ENCODE data around the gene NPPC.

Gene NPPC

DNA sequence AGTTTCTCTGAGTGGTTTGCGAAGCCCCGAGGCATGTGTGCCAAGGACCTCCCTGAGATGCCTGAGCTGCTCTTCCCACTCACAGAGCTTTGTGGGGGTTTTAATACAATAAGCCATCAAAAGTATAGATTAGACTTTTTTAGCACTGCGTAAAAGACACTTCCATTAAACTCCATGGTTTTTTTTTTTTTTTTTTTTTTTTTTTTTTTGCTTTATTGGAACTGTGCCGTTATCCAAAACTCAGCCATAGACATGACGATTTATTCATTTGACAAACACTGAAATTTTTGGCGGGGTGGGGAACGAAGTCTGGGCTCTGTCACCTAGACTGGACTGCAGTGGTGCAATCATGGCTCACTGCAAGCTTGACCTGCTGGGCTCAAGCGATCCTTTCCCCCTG is 18.4 kb downstream of the NPPC start:
- Histone ChIP-seq H3K4me1 (ENCODE audit: insufficient read depth, low read length) (no peaks in the 10 kb centered on the region), H3K27me3 (ENCODE audit: insufficient read depth, low read length) (no peaks in the 10 kb centered on the region), H3K9me3 (ENCODE audit: low read length) (no peaks in the 10 kb centered on the region), H3K36me3 (ENCODE audit: insufficient read depth, low read length) (no peaks in the 10 kb centered on the region), H2AFZ (ENCODE audit: low read depth, low read length) (no peak overlapping the region), H3K4me3 (ENCODE audit: low read length) (no peak overlapping the region)

DNA sequence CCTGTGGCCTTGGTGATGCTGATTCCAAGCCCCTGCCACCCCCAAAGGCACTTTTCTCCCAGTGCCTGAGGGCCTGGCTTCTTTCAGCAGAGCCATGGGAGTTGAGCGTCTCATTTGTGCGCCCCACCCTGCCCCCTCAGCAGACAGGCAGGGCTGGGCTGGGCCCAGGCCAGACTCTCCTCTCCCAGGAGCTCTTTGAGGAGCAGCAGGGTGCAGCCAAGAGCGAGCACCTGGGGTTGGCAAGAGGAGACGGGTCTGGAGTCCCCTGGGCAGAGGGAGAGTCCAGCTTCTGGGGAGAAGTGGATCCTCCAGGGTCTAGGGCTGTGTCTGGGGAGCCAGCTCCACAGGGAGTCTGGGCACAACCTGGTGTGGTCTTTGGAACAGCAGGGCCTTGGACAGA is 21.2 kb downstream of the NPPC start:
- H3K9me3 ChIP-seq (ENCODE audit: low read length) = no peaks in the 10 kb centered on the region
- no peak overlapping the region for H2AFZ ChIP-seq (ENCODE audit: low read depth, low read length)
- H3K4me3 ChIP-seq (ENCODE audit: low read length) = no peak overlapping the region

DNA sequence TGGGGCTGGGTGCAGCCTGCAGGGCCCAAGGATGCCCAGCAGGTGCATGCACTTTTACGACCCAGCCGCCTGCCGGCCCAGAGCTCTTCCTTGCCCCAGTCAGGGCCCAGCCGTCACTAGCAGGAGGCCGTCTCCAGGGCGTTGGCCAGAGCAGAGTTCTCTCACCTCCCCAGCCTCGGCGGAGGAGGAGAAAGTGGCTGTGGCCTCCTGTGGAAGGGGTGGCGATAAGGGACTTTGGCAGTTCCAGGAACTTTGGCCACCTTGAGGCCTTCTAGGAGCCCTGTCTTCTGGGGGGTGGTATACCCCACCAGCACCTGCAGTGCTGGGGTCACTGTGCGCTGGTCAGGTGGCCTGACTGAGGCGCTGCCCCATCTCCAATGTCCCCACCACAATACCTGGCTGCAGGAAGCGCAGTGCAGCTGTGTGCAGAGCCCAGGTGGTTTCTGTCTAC is 22.0 kb downstream of the NPPC start:
- no peaks in the 10 kb centered on the region for H3K4me1 ChIP-seq (ENCODE audit: insufficient read depth, low read length)
- H3K36me3 ChIP-seq (ENCODE audit: insufficient read depth, low read length) = no peaks in the 10 kb centered on the region
- no peaks in the 10 kb centered on the region for H3K9me3 ChIP-seq (ENCODE audit: low read length)
- no peak overlapping the region for H3K4me3 ChIP-seq (ENCODE audit: low read length)
- H3K27me3 ChIP-seq (ENCODE audit: insufficient read depth, low read length) = no peaks in the 10 kb centered on the region
- H2AFZ ChIP-seq (ENCODE audit: low read depth, low read length) = no peak overlapping the region

More for the DNA sequence above, 21.2 kb downstream of the NPPC start:
- H3K36me3 ChIP-seq (ENCODE audit: insufficient read depth, low read length) = no peaks in the 10 kb centered on the region
- no peaks in the 10 kb centered on the region for H3K4me1 ChIP-seq (ENCODE audit: insufficient read depth, low read length)
- H3K27me3 ChIP-seq (ENCODE audit: insufficient read depth, low read length) = no peaks in the 10 kb centered on the region

DNA sequence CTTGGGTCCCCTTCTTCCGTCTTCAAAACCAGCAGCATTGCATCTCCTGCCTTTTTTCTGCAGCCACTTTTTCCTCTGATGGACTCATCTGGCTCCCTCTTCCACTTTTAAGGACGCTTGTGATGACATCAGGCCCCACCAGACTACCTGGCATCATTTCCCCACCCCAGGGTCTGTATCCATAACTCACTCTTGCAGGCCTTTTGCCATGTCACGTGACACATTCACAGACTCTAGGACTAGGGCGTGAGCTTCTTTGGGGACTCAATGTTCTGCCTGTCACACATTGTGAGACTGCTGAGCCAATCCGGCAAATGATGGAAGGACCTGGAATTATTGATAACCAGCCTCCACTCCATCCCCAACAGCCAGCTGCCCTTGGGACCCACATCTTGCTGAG is 23.6 kb downstream of the NPPC start:
- no peaks in the 10 kb centered on the region for H3K9me3 ChIP-seq (ENCODE audit: low read length)
- no peaks in the 10 kb centered on the region for H3K36me3 ChIP-seq (ENCODE audit: insufficient read depth, low read length)
- H2AFZ ChIP-seq (ENCODE audit: low read depth, low read length) = no peak overlapping the region
- no peaks in the 10 kb centered on the region for H3K4me1 ChIP-seq (ENCODE audit: insufficient read depth, low read length)
- no peak overlapping the region for H3K4me3 ChIP-seq (ENCODE audit: low read length)
- peaks cover 3% of the 10 kb centered on the region for H3K27me3 ChIP-seq (ENCODE audit: insufficient read depth, low read length)

DNA sequence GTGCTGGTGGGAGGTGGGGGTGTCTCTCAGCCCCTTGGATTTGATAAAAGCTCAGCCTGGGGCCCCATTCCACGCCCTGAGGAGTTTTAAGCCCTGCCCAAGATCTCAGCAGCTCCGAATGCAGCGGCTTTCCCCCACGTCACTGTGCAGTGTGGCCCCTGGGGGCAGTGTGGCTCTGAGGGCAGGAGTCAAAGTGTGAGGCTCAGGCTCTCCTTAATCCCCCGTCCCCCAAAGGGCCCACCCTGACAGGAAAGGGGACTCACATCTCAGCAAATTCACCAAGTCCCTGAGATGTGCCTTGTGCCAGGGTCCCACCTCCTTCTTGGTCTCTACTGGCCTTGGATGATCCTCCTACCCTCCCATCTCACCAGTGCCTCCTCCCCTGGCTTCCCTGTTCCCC is 25.2 kb downstream of the NPPC start:
- no peak overlapping the region for H3K4me3 ChIP-seq (ENCODE audit: low read length)
- H2AFZ ChIP-seq (ENCODE audit: low read depth, low read length) = no peak overlapping the region
- H3K4me1 ChIP-seq (ENCODE audit: insufficient read depth, low read length) = no peaks in the 10 kb centered on the region
- peaks cover 3% of the 10 kb centered on the region for H3K27me3 ChIP-seq (ENCODE audit: insufficient read depth, low read length)
- no peaks in the 10 kb centered on the region for H3K9me3 ChIP-seq (ENCODE audit: low read length)
- no peaks in the 10 kb centered on the region for H3K36me3 ChIP-seq (ENCODE audit: insufficient read depth, low read length)

DNA sequence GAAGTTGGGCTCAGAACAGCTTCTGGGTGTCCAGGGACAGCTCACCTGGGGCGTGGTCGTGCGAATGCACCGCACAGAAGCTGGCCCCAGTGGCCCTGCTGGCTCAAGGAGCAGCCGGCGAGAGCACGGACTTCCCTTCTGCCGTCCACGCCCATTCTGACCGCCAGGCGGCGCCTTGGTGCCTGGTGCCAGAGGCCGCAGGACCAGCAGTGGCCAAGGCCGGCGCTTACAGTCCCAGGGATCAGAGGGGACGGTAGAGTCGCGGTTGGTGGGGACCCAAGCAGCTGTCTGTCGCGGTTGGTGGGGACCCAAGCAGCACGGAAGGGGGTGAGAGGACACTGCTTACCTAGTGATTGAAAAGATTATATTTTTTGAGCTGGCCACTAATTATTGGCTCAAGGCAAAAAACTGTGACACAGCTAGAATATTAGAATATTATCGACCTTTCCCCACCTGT is 25.7 kb downstream of the NPPC start:
- H2AFZ ChIP-seq (ENCODE audit: low read depth, low read length) = no peak overlapping the region
- H3K36me3 ChIP-seq (ENCODE audit: insufficient read depth, low read length) = no peaks in the 10 kb centered on the region
- no peak overlapping the region for H3K4me3 ChIP-seq (ENCODE audit: low read length)
- no peaks in the 10 kb centered on the region for H3K4me1 ChIP-seq (ENCODE audit: insufficient read depth, low read length)
- H3K9me3 ChIP-seq (ENCODE audit: low read length) = no peaks in the 10 kb centered on the region
- H3K27me3 ChIP-seq (ENCODE audit: insufficient read depth, low read length) = peaks cover 3% of the 10 kb centered on the region

DNA sequence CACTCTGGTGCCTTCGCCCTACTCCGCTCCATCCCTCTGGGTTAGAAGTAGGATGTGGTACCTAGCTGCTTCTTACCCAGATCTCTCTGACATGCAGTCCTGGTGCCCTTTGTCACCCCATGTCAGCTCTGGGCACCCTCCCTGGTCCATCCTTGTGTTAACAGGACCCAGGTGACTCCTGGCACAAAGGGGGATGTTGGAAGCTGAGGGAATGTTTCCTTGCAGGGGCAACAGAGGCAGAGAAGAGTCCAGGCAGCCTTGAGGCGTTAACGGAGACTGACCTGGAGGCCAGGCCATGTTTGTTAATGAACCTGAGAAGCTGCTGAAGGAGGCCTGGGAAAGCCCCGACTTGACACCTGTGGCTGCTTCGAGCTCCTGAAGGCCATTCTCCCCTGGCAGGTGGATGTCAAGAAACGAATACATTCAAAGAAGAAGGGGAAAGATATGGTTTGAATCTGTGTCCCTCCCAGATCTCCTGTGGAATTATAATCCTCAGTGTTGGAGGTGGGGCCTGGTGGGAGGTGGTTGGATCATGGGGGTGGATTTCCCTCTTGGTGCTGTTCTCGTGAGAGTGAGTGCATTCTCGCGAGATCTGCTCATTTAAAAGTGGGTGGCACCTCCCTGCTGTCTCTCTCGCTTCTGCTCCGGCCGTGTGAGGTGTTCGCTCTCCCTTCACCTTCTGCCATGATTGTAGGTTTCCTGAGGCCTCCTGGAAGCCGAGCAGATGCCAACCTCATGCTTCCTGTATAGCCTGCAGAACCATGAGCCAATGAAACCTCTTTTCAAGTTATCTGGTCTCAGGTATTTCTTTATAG is 31.4 kb downstream of the NPPC start:
- peaks cover 6% of the 10 kb centered on the region for H3K27me3 ChIP-seq (ENCODE audit: insufficient read depth, low read length)
- H3K9me3 ChIP-seq (ENCODE audit: low read length) = no peaks in the 10 kb centered on the region
- no peak overlapping the region for H3K4me3 ChIP-seq (ENCODE audit: low read length)
- H2AFZ ChIP-seq (ENCODE audit: low read depth, low read length) = no peak overlapping the region
- no peaks in the 10 kb centered on the region for H3K4me1 ChIP-seq (ENCODE audit: insufficient read depth, low read length)
- no peaks in the 10 kb centered on the region for H3K36me3 ChIP-seq (ENCODE audit: insufficient read depth, low read length)

DNA sequence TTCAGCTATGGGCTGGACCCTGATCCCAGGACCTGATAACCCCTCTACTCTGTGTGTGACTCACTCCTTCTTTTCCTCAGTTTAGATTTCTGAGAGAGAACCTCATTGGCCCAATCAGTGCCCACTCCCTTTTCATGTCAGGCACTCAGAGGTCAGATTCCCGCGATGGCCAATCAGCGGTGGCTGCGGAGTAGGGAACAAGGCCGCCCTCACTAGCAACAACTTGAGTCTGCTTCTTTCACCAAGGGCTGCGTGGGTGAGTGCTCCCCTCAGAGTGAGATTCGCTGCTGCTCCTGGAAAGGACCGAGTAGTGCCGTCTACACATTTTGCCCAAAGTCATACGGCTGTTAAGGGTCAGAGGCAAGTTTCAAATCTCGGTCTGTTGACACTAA is 34.7 kb downstream of the NPPC start:
- no peaks in the 10 kb centered on the region for H3K9me3 ChIP-seq (ENCODE audit: low read length)
- H3K4me3 ChIP-seq (ENCODE audit: low read length) = no peak overlapping the region
- H3K27me3 ChIP-seq (ENCODE audit: insufficient read depth, low read length) = peaks cover 3% of the 10 kb centered on the region
- no peaks in the 10 kb centered on the region for H3K36me3 ChIP-seq (ENCODE audit: insufficient read depth, low read length)
- no peaks in the 10 kb centered on the region for H3K4me1 ChIP-seq (ENCODE audit: insufficient read depth, low read length)
- H2AFZ ChIP-seq (ENCODE audit: low read depth, low read length) = no peak overlapping the region

DNA sequence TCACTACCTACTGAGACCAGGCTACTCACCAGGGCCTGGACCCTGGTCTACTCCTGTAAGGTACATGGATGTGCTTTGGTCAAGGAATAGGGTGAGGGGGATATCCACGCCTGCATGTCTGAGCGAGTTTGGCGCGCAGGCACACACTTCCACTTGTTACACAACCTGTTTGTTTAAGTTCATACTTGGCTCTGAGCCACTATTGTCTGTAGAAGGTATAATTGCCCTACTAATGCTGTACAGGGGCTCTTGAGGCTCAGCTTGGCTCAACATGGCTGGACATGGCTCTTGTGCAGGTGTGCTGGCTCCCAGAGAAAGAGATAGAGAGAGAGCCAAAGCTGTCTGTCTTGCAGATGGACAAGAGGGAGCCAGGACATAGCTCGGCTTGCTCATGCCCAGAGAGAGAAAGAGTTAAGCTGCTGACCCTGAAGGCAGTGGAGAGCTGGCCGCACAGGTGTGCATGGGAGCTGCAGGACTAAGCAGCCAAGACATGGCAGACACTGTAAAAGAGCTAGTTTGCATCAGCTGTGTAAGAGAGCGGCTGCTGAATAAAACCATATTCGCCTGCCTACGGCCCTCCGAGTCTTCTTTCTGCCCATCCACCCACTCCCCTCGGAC is 35.2 kb downstream of the NPPC start:
- H3K9me3 ChIP-seq (ENCODE audit: low read length) = no peaks in the 10 kb centered on the region
- no peak overlapping the region for H3K4me3 ChIP-seq (ENCODE audit: low read length)
- no peaks in the 10 kb centered on the region for H3K36me3 ChIP-seq (ENCODE audit: insufficient read depth, low read length)
- no peaks in the 10 kb centered on the region for H3K4me1 ChIP-seq (ENCODE audit: insufficient read depth, low read length)
- peaks cover 3% of the 10 kb centered on the region for H3K27me3 ChIP-seq (ENCODE audit: insufficient read depth, low read length)
- H2AFZ ChIP-seq (ENCODE audit: low read depth, low read length) = no peak overlapping the region

DNA sequence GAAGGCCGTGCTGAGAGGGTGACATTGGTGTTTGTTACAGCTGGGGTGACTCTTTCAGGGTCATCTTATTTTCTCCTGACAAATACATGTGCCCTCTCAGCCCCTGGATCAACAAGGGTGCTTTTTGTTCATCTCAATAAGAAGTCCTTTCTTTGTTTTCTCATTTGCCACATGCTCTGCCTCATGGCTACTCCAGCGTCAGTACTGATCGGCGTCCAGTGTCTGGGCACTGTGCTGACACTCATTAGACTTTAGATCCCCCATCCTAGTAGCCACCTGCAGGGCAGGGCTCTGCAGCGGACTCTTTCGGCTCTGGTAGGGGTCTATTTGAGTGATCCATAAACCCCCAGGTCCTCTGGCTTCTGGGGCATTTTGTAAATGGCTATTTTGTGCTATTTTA is 38.4 kb downstream of the NPPC start:
- Histone ChIP-seq H3K4me3 (ENCODE audit: low read length) (no peak overlapping the region), H3K4me1 (ENCODE audit: insufficient read depth, low read length) (no peaks in the 10 kb centered on the region), H3K9me3 (ENCODE audit: low read length) (no peaks in the 10 kb centered on the region), H3K36me3 (ENCODE audit: insufficient read depth, low read length) (no peaks in the 10 kb centered on the region), H3K27me3 (ENCODE audit: insufficient read depth, low read length) (peaks cover under 1% of the 10 kb centered on the region), H2AFZ (ENCODE audit: low read depth, low read length) (no peak overlapping the region)

DNA sequence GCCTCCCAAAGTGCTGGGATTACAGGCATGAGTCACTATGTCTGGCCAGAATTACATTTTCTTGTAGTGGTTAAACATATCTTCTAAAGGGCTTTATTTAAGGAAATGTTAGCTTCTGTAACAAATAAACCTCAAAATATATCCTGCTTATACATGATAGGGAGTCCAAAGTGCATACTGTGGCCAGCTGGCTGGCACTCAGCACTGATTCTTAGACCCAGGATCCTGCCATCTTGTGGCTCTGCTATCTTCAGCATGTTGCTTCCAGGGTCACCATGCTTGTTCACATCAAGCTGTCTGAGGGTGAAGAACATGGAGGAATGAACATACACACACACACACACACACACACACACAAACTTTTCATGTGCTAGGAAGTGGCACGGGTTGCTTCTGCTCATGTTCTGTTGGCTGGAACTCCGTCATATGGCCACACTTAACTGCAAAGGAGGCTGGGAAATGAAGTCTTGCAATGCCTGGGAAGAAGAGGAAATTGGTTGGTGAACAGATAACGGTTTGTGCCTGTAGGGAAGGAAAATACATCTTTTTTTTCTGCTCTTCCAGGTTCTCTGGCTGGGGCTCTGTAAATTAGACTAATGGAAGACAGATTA is 40.0 kb downstream of the NPPC start:
- Histone ChIP-seq H3K27me3 (ENCODE audit: insufficient read depth, low read length) (peaks cover 2% of the 10 kb centered on the region), H3K4me3 (ENCODE audit: low read length) (no peak overlapping the region), H3K4me1 (ENCODE audit: insufficient read depth, low read length) (no peaks in the 10 kb centered on the region)

DNA sequence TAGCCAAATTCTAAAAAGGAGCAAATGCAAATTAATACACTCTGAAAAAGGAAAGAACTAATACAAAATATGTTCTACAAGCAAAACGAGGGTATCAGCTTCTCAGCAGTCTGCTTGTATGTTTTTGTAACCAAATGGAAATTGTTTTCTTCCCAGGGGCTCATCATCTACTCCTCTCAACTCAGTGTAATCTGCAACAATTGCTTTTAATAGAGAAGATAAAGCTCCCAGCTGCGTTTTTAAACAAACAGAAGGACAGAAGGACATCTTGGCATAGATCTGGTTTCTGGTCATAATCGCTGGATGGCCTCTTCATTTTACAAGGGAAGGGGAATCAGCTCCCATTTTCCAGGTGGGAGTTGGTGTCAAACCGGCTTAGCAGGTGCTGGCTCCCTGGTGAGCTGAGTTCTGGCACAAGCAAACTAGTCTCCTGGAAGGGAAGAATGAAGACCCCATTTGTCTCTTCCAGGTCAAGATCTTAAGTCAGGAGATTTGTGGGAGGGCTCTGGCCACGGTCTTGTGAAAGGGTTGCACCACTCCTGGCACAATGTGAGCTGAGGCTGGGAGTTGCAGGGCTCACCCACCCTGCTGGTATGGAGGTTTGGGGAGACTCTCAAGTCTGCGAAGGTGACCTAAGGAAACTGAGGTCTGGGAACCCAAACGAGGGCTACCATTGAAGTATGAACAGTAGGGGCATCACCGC is 41.6 kb downstream of the NPPC start:
- Histone ChIP-seq H3K36me3 (ENCODE audit: insufficient read depth, low read length) (no peaks in the 10 kb centered on the region), H3K27me3 (ENCODE audit: insufficient read depth, low read length) (peaks cover 2% of the 10 kb centered on the region), H3K4me3 (ENCODE audit: low read length) (no peak overlapping the region), H3K4me1 (ENCODE audit: insufficient read depth, low read length) (no peaks in the 10 kb centered on the region), H3K9me3 (ENCODE audit: low read length) (no peaks in the 10 kb centered on the region), H2AFZ (ENCODE audit: low read depth, low read length) (no peak overlapping the region)

More for the DNA sequence above, 40.0 kb downstream of the NPPC start:
- H2AFZ ChIP-seq (ENCODE audit: low read depth, low read length) = no peak overlapping the region
- no peaks in the 10 kb centered on the region for H3K36me3 ChIP-seq (ENCODE audit: insufficient read depth, low read length)
- no peaks in the 10 kb centered on the region for H3K9me3 ChIP-seq (ENCODE audit: low read length)

DNA sequence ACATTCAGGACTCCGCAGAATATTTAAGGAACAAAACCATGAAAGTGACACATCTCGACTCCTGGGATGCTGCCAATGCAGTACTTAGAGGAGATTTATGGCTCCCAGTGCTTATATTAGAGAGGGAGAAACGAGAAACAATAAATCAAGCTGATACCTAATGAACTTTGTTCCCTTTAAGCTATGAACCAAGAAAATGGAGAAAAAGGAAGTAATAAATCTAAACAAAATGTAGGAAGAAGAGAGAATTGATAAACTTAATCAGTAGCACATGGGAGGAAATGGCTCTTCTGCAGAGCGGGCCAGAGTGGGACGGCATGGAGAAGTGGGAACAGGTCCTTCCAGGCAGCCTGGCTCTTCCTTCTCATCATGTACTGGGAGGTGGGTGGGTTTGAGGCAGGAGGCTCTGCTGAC is 42.7 kb downstream of the NPPC start:
- Histone ChIP-seq H3K27me3 (ENCODE audit: insufficient read depth, low read length) (peaks cover 2% of the 10 kb centered on the region), H2AFZ (ENCODE audit: low read depth, low read length) (no peak overlapping the region), H3K9me3 (ENCODE audit: low read length) (no peaks in the 10 kb centered on the region), H3K36me3 (ENCODE audit: insufficient read depth, low read length) (no peaks in the 10 kb centered on the region), H3K4me1 (ENCODE audit: insufficient read depth, low read length) (no peaks in the 10 kb centered on the region), H3K4me3 (ENCODE audit: low read length) (no peak overlapping the region)
